Esophagus muscularis mucosa (tissue), 4 donors: ENCODE data around the gene WASF3. TPM values are rescaled to one million over a fixed set of nuclear protein-coding genes. Genes with fewer than 3 reads are reported as not detected.
A peak's percentile ranks its signal among the peaks of the same experiment; 100 is the strongest.

ENCODE experiments used
- DNase-seq: peaks from one replicate; pipeline ENCODE4 v3.0.0-alpha.2; 2017; ENCODE audit errors: extremely low spot score
- H3K27ac ChIP-seq, 4 donors: fragments of 200-600 bp; sonication (generic); replicated peaks in 1 of 4; 1 replicate in 3 of 4; 2 replicates in 1 of 4; pipeline ENCODE4 v1.5.1; 2016 to 2019; ENCODE audit warnings: mild to moderate bottlenecking in 1 of 4
- H3K27me3 ChIP-seq, 4 donors: fragments of 200-600 bp; sonication (generic); one replicate each; pipeline versions ENCODE4 v1.5.1 to v1.6.0; 2016 to 2019
- H3K36me3 ChIP-seq, 4 donors: fragments of 200-600 bp; sonication (generic); one replicate each; pipeline ENCODE4 v1.5.1; 2016 to 2019
- H3K4me1 ChIP-seq, 4 donors: fragments of 200-600 bp; sonication (generic); one replicate each; pipeline ENCODE4 v1.5.1; 2016 to 2019
- H3K4me3 ChIP-seq, 4 donors: fragments of 200-600 bp; sonication (generic); 1 replicate in 2 of 4; 2 replicates in 2 of 4; pipeline ENCODE4 v1.5.1; 2016 to 2019; ENCODE audit warnings: mild to moderate bottlenecking in 4 of 4, moderate library complexity in 1 of 4
- H3K9me3 ChIP-seq, 4 donors: fragments of 200-600 bp; sonication (generic); 1 replicate in 3 of 4; 2 replicates in 1 of 4; pipeline ENCODE4 v1.5.1; 2016 to 2019
- EP300 ChIP-seq: sonication (generic); formaldehyde crosslinking; IDR thresholded peaks from one replicate; pipeline ENCODE4 v1.6.1; 2017; ENCODE audit warnings: antibody characterized with exemption
- POLR2A ChIP-seq: fragments of 450-650 bp; IDR thresholded peaks from one replicate; pipeline ENCODE4 v1.6.1; 2017; ENCODE audit warnings: antibody characterized with exemption, moderate library complexity, mild to moderate bottlenecking, low read depth
- POLR2AphosphoS5 ChIP-seq, 2 donors: sonication (generic); formaldehyde crosslinking; IDR thresholded peaks; one replicate each; pipeline ENCODE4 v1.6.1; 2017; ENCODE audit warnings: antibody characterized with exemption in 2 of 2
- WGBS: methylation state at CpG from one replicate; pipeline ENCODE4 v1.1.5; 2018; 5-methylcytosine and 5-hydroxymethylcytosine counted together
- intact Hi-C: fragments of 100-400 bp; cut with DNase I; formaldehyde crosslinking; loops from one replicate; pipeline ENCODE4 v1.15.1; 2023
- total RNA-seq, 4 donors: library from RNA; depleted of rRNA; stranded (reverse); fragments of >200 nt; gene quantifications; one replicate each; pipeline versions ENCODE4 v1.1.0 to v1.2.1, GENCODE V29; 2016
- TF ChIP-seq, protein P1 (sequence below), 3 experiments: fragments of 200-600 bp in 2 of 3; fragments of 450-650 bp in 1 of 3; sonication (generic) in 2 of 3; IDR thresholded peaks; one replicate each; pipeline ENCODE4 v1.5.1; 2017 to 2019; ENCODE audit warnings: antibody characterized with exemption in 3 of 3, mild to moderate bottlenecking in 2 of 3, moderate library complexity in 1 of 3

Gene WASF3
- total RNA-seq, 4 donors from 2014 or later: 16.6 to 19.9 (median 18.4) TPM

DNA sequence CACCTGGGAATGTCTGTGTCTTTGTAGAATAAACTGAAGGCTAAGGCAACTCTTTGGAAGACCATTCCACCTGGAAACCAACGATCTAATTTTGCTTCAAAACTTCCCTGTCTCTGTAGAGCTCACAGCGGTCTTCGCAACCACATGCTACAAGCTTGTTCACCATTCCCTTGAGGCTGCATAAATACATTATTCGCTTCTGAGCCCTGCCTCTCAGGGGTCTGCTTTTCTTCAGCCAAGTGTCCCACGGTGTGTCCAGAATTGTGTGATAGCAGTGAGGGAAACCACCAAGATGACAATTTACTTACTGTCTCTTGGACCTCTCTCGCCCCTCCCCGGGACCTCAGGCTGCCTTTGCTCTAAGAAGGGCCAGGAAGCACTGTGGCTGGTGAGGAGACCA lies 152.0 kb downstream of the WASF3 start:
- intact Hi-C loops: loop anchor here (5.0 kb wide), 2 partner anchors 163 to 218 kb away; no protein-coding TSS in a partner anchor

DNA sequence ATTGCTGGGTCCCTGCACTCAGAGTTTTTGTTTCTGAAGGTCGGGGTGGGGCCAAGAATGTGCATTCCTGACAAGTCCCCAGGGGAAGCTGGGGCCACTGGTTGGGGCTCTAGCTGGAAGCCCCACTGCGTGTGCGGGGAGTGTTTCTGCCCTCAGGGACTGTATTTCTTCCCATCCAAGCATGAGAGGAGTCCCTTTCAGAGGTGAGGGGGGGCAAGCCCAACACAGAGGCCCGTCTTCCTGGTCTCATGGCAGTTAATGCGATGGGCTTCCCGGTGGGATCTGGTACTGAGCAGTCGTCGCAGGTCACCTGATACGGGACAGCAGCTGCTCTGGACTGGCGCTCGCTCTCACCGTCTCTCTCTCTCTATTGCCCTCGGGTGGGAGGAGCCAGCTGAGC lies 152.7 kb downstream of the WASF3 start:
- WGBS: 89% methylated on average over 13 of the region's 13 CpGs
- intact Hi-C loops: no loop called here
- TF ChIP-seq EP300: no peak
- TF ChIP-seq, protein P1, sequence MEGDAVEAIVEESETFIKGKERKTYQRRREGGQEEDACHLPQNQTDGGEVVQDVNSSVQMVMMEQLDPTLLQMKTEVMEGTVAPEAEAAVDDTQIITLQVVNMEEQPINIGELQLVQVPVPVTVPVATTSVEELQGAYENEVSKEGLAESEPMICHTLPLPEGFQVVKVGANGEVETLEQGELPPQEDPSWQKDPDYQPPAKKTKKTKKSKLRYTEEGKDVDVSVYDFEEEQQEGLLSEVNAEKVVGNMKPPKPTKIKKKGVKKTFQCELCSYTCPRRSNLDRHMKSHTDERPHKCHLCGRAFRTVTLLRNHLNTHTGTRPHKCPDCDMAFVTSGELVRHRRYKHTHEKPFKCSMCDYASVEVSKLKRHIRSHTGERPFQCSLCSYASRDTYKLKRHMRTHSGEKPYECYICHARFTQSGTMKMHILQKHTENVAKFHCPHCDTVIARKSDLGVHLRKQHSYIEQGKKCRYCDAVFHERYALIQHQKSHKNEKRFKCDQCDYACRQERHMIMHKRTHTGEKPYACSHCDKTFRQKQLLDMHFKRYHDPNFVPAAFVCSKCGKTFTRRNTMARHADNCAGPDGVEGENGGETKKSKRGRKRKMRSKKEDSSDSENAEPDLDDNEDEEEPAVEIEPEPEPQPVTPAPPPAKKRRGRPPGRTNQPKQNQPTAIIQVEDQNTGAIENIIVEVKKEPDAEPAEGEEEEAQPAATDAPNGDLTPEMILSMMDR (IDR thresholded peaks at IDR 0.05): no peak
- no peak for TF ChIP-seq POLR2A

More for the DNA sequence above, 152.0 kb downstream of the WASF3 start:
- Histone ChIP-seq H3K27ac (no peak overlapping the region), H3K27me3 (peaks cover 0 to 12% (median 0%) of the 10 kb centered on the region in 4 donors), H3K4me1 (no peaks in the 10 kb centered on the region), H3K9me3 (peaks cover 0 to 12% (median 0%) of the 10 kb centered on the region in 4 donors), H3K4me3 (no peak overlapping the region), H3K36me3 (no peaks in the 10 kb centered on the region)
- 81% methylated on average over 7 of the region's 7 CpGs for WGBS
- TF ChIP-seq, protein P1 (IDR thresholded peaks at IDR 0.05): no peak
- TF ChIP-seq POLR2A (no peak), POLR2AphosphoS5 (IDR thresholded peaks at IDR 0.05) (no peak), EP300 (no peak)
- peak; percentile 86 for DNase-seq

GRCh38 chr13:26711211-26711610 lies 153.7 kb downstream of the WASF3 start:
- Histone ChIP-seq H3K4me3 (no peak overlapping the region), H3K27me3 (peaks cover 0 to 11% (median 0%) of the 10 kb centered on the region in 4 donors), H3K9me3 (peaks cover 0 to 12% (median 0%) of the 10 kb centered on the region in 4 donors), H3K27ac (no peak overlapping the region), H3K4me1 (no peaks in the 10 kb centered on the region), H3K36me3 (no peaks in the 10 kb centered on the region)
- TF ChIP-seq, protein P1 (IDR thresholded peaks at IDR 0.05): no peak
- TF ChIP-seq EP300: no peak
- no peak for TF ChIP-seq POLR2A
- no peak for TF ChIP-seq POLR2AphosphoS5 (IDR thresholded peaks at IDR 0.05)
- 30% methylated on average over 4 of the region's 4 CpGs for WGBS
- DNase-seq: peak; percentile 24
- intact Hi-C loops: no loop called here

More for the DNA sequence above, 152.7 kb downstream of the WASF3 start:
- H3K4me1 ChIP-seq: no peaks in the 10 kb centered on the region
- H3K36me3 ChIP-seq: no peaks in the 10 kb centered on the region
- H3K4me3 ChIP-seq: no peak overlapping the region
- H3K27me3 ChIP-seq: peaks cover 0 to 12% (median 0%) of the 10 kb centered on the region in 4 donors
- DNase-seq: peak; percentile 60
- no peak overlapping the region for H3K27ac ChIP-seq
- peaks cover 0 to 12% (median 0%) of the 10 kb centered on the region in 4 donors for H3K9me3 ChIP-seq

GRCh38 chr13:26713341-26713740 lies 155.9 kb downstream of the WASF3 start:
- peak; percentile 78 for DNase-seq
- H3K27me3 ChIP-seq: peaks cover 0 to 9% (median 0%) of the 10 kb centered on the region in 4 donors
- no peak overlapping the region for H3K27ac ChIP-seq
- H3K4me3 ChIP-seq: no peak overlapping the region
- no peaks in the 10 kb centered on the region for H3K4me1 ChIP-seq
- peaks cover 0 to 12% (median 0%) of the 10 kb centered on the region in 4 donors for H3K9me3 ChIP-seq
- 100% methylated on average over 1 of the region's 1 CpG for WGBS
- TF ChIP-seq POLR2A: no peak
- TF ChIP-seq EP300: no peak
- TF ChIP-seq POLR2AphosphoS5 (IDR thresholded peaks at IDR 0.05): no peak
- TF ChIP-seq, protein P1 (IDR thresholded peaks at IDR 0.05): no peak
- H3K36me3 ChIP-seq: no peaks in the 10 kb centered on the region
- intact Hi-C loops: no loop called here

DNA sequence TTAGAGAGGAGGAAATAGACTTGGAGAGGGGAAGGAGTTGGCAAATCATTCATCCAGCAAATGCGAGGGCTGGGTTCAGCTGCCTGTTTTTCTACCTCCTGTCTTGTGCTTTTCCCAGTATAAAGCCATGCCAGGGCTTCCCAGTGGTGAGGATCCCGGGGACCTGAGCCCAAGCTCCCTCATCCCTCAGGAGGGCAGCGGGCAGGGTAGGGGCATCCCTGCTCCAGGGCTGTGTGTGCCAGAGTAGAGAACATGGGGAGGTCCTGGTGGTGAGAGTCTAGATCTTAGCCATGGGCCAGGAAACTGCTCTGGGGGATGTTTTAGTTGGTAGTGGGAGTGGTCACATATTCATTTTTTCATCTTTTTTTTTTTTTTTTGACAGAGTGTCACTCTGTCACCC lies 159.5 kb downstream of the WASF3 start:
- no peaks in the 10 kb centered on the region for H3K4me1 ChIP-seq
- TF ChIP-seq POLR2A (no peak), POLR2AphosphoS5 (IDR thresholded peaks at IDR 0.05) (no peak), EP300 (no peak)
- TF ChIP-seq, protein P1 (IDR thresholded peaks at IDR 0.05): no peak
- no peak for DNase-seq
- H3K27ac ChIP-seq: no peak overlapping the region
- WGBS: 95% methylated on average over 3 of the region's 3 CpGs
- H3K4me3 ChIP-seq: no peak overlapping the region
- intact Hi-C loops: no loop called here
- H3K9me3 ChIP-seq: peaks cover 0 to 11% (median 0%) of the 10 kb centered on the region in 4 donors
- no peaks in the 10 kb centered on the region for H3K36me3 ChIP-seq
- H3K27me3 ChIP-seq: peaks cover 0 to 10% (median 0%) of the 10 kb centered on the region in 4 donors
